ENCODE data around the gene CDK11A.

The CDK11A gene

DNA sequence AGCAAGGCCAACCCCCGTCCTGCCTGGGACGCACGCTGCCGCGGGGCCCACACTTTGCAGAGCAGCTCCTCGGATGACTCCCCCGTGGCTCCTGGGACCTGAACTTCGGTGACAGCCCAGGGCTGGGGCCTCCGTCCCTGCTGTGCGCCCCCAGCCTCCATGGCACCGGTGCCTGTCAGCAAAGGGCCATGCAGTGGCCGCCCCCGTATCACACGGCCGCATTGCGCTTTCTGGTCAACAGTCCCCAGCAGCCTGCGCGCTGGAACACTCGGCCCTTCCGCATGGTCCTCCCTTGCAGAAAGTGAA, 36.1 kb upstream of the CDK11A start:
- Histone ChIP-seq H3K36me3 (ENCODE audit: insufficient read depth, low read length) (peaks cover 87% of the 10 kb centered on the region), H3K27me3 (ENCODE audit: insufficient read depth, low read length, poor library complexity) (no peaks in the 10 kb centered on the region), H3K27ac (ENCODE audit: low read length) (no peak overlapping the region), H3K79me2 (ENCODE audit: insufficient read depth, low read length) (peaks cover 40% of the 10 kb centered on the region; the same call in 1 of the 2 replicates), H2AFZ (ENCODE audit: low read depth, low read length) (no peak overlapping the region), H3K4me1 (ENCODE audit: insufficient read depth, low read length) (no peaks in the 10 kb centered on the region), H4K20me1 (ENCODE audit: insufficient read depth, low read length) (peaks cover 51% of the 10 kb centered on the region), H3K9ac (ENCODE audit: low read depth, low read length) (no peak overlapping the region), H3K9me3 (ENCODE audit: insufficient read depth, low read length, severe bottlenecking) (no peaks in the 10 kb centered on the region), H3K4me2 (ENCODE audit: insufficient read depth, low read length) (no peak overlapping the region), H3K4me3 (ENCODE audit: low read depth in 1 of 2, low read length in 2 of 2) (no peak overlapping the region)
- DNase-seq = no peak
- ATAC-seq (ENCODE audit: insufficient read depth, low read depth) = no peak
- no peak for TF ChIP-seq EZH2 (IDR thresholded peaks at IDR 0.05; ENCODE audit: borderline replicate concordance, low read depth, low read length, severe bottlenecking)
- TF ChIP-seq, protein P1, sequence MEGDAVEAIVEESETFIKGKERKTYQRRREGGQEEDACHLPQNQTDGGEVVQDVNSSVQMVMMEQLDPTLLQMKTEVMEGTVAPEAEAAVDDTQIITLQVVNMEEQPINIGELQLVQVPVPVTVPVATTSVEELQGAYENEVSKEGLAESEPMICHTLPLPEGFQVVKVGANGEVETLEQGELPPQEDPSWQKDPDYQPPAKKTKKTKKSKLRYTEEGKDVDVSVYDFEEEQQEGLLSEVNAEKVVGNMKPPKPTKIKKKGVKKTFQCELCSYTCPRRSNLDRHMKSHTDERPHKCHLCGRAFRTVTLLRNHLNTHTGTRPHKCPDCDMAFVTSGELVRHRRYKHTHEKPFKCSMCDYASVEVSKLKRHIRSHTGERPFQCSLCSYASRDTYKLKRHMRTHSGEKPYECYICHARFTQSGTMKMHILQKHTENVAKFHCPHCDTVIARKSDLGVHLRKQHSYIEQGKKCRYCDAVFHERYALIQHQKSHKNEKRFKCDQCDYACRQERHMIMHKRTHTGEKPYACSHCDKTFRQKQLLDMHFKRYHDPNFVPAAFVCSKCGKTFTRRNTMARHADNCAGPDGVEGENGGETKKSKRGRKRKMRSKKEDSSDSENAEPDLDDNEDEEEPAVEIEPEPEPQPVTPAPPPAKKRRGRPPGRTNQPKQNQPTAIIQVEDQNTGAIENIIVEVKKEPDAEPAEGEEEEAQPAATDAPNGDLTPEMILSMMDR (IDR thresholded peaks at IDR 0.05; ENCODE audit: borderline replicate concordance, extremely low read depth, low read length, poor library complexity, severe bottlenecking) = no peak

DNA sequence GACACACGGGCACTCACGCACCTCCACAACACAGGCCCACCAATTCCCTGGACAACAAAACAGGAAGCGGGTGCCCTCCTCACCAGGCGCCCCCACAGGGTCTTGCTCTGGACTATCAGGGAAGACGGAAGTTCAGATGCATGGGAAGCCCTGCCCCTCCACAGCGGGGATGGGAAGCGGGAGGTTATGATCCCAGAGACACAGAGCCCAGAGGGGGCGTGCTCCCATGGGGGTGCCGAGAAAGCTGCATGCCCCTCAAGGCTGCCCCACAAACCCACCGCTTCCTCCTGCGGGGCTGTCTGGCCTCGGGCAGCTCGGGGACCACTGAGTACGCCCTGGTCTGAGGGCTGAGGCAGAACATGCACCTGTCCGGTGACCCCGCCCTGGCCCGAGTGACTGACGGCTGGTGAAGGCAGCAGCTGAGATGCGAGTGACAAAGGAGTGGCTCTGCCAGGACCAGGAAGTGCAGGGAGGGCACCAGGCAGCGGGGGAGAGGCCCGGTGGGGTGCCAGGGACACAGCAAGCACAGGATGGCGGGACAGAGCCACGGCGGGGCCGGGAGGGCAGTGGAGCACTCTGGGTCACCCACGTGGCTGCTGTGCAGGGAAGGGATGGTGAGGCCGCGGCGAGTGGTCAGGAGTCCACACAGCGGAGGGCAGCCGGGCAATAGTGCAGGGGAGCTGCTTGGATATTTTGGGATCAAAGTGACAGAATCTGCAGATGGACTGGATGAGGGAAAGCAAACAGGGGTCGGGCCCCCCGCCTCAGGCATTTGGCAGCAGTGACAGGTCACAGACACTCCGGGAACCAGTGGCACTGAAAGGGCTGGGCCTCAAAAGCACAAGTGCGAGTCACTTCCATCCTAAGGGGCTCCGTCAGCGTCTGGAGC, 35.5 kb upstream of the CDK11A start:
- no peak overlapping the region for H3K4me3 ChIP-seq (ENCODE audit: low read depth in 1 of 2, low read length in 2 of 2)
- no peak for TF ChIP-seq EZH2 (IDR thresholded peaks at IDR 0.05; ENCODE audit: borderline replicate concordance, low read depth, low read length, severe bottlenecking)
- TF ChIP-seq, protein P1 (IDR thresholded peaks at IDR 0.05; ENCODE audit: borderline replicate concordance, extremely low read depth, low read length, poor library complexity, severe bottlenecking) = no peak
- no peak overlapping the region for H3K4me2 ChIP-seq (ENCODE audit: insufficient read depth, low read length)
- no peak overlapping the region for H3K9ac ChIP-seq (ENCODE audit: low read depth, low read length)
- H3K9me3 ChIP-seq (ENCODE audit: insufficient read depth, low read length, severe bottlenecking) = no peaks in the 10 kb centered on the region
- H3K4me1 ChIP-seq (ENCODE audit: insufficient read depth, low read length) = no peaks in the 10 kb centered on the region
- H3K79me2 ChIP-seq (ENCODE audit: insufficient read depth, low read length) = peaks cover 35% of the 10 kb centered on the region; the same call in 1 of the 2 replicates
- peaks cover 86% of the 10 kb centered on the region for H3K36me3 ChIP-seq (ENCODE audit: insufficient read depth, low read length)
- H2AFZ ChIP-seq (ENCODE audit: low read depth, low read length) = no peak overlapping the region
- peaks cover 49% of the 10 kb centered on the region for H4K20me1 ChIP-seq (ENCODE audit: insufficient read depth, low read length)
- DNase-seq = no peak
- no peaks in the 10 kb centered on the region for H3K27me3 ChIP-seq (ENCODE audit: insufficient read depth, low read length, poor library complexity)
- ATAC-seq (ENCODE audit: insufficient read depth, low read depth) = no peak; the same call in 2 of the 3 replicates
- no peak overlapping the region for H3K27ac ChIP-seq (ENCODE audit: low read length)

DNA sequence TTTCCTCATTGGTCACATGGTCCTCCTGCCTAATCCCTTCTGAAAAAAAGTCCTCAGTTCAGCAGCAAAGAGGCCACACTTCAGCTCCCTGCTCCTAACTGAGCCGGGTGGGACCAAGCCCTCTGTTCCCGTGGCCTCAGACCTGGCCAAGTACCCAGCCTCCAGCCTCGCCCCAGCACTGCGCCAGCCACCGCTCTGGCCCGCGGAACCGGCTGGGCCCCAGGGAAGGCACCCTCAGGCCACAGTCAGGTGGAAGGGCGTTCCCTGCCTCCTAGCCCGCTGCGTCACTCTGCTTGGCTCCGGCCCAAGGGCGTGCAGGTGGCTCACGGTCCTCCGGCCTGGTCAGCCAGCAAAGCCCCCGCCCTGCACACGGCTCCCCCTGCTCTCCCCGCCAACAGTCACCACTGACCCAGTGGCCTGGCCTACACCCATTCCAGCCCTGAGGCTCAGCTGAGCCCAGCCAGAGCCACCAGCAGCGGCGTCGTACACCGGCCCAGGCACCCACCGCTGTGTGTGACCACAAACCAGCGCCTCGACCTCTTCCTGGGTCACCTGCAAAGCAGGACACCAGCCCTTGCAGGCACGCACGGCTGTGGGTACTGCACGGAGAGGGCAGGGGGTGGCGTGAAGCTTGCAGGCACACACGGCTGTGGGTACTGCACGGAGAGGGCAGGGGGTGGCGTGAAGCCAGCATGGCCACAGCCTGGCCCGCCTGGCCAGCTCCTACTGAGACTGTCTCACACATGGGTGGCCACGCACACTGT, 34.7 kb upstream of the CDK11A start:
- Histone ChIP-seq H3K4me1 (ENCODE audit: insufficient read depth, low read length) (no peaks in the 10 kb centered on the region), H3K4me2 (ENCODE audit: insufficient read depth, low read length) (no peak overlapping the region), H3K27me3 (ENCODE audit: insufficient read depth, low read length, poor library complexity) (no peaks in the 10 kb centered on the region), H3K9ac (ENCODE audit: low read depth, low read length) (no peak overlapping the region), H3K9me3 (ENCODE audit: insufficient read depth, low read length, severe bottlenecking) (no peaks in the 10 kb centered on the region), H4K20me1 (ENCODE audit: insufficient read depth, low read length) (peaks cover 45% of the 10 kb centered on the region), H3K27ac (ENCODE audit: low read length) (no peak overlapping the region), H3K79me2 (ENCODE audit: insufficient read depth, low read length) (peaks cover 33% of the 10 kb centered on the region; the same call in 1 of the 2 replicates), H2AFZ (ENCODE audit: low read depth, low read length) (no peak overlapping the region), H3K4me3 (ENCODE audit: low read depth in 1 of 2, low read length in 2 of 2) (no peak overlapping the region), H3K36me3 (ENCODE audit: insufficient read depth, low read length) (peaks cover 86% of the 10 kb centered on the region)
- no peak for DNase-seq
- TF ChIP-seq, protein P1 (IDR thresholded peaks at IDR 0.05; ENCODE audit: borderline replicate concordance, extremely low read depth, low read length, poor library complexity, severe bottlenecking) = no peak
- no peak for TF ChIP-seq EZH2 (IDR thresholded peaks at IDR 0.05; ENCODE audit: borderline replicate concordance, low read depth, low read length, severe bottlenecking)
- ATAC-seq (ENCODE audit: insufficient read depth, low read depth) = no peak
